ENCODE measurements around the gene UBE2E2. TPM values are rescaled to one million over a fixed set of nuclear protein-coding genes. Genes with fewer than 3 reads are reported as not detected.

Gene UBE2E2
- total and polyA plus RNA-seq, 2 of the 13 experiments (the other 11 are each of a cell fraction or from before 2014, with no cell fraction given), result 0.77 to 1.5 TPM

DNA sequence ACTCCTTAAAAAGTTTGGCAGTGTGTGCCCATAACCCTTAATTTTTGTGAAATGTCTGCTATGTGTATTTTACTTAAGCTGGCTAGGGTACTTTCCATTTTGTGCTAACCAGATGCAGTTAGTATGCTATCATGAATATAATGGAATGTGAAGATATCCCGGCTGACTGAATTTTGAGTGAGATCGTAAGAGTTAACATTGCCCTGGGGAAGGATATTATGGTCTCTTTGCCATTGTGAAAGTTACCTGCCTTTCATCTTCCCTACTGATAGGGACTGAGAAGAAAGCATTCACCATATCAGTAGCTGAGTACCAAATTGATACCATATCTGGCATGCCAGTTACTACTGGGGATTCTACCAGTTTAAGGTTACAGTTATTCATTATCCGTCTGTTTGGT lies 243.2 kb downstream of the UBE2E2 start:
- Histone ChIP-seq H3K27ac (ENCODE audit: extremely low read length, insufficient read depth, low read length) (no peak overlapping the region), H3K79me2 (ENCODE audit: insufficient read depth, low read length) (no peaks in the 10 kb centered on the region), H3K9ac (ENCODE audit: insufficient read depth, low read depth, low read length) (no peak overlapping the region), H3K4me1 (ENCODE audit: insufficient read depth, low read length) (no peaks in the 10 kb centered on the region), H3K27me3 (ENCODE audit: control insufficient read depth in 1 of 2, insufficient read depth in 2 of 2, low read length in 2 of 2) (no peaks in the 10 kb centered on the region; a peak in 1 of 5 replicates), H3K9me3 (ENCODE audit: low read length) (no peaks in the 10 kb centered on the region), H2AFZ (ENCODE audit: low read length) (no peak overlapping the region), H4K20me1 (ENCODE audit: insufficient read depth, low read length) (no peaks in the 10 kb centered on the region), H3K4me2 (ENCODE audit: low read depth, low read length) (no peak overlapping the region), H3K4me3 (replicated peaks in 1 of 3; ENCODE audit: insufficient read depth in 1 of 3, low read depth in 2 of 3, low read length in 3 of 3) (no peak overlapping the region), H3K36me3 (replicated peaks in 1 of 2; ENCODE audit: control insufficient read depth in 1 of 2, insufficient read depth in 2 of 2, low read length in 2 of 2) (no peaks in the 10 kb centered on the region)
- DNase-seq (ENCODE audit: low spot score) (no peak), FAIRE-seq (no peak), ATAC-seq (no peak)
- in situ Hi-C loops (cut with HindIII; ENCODE audit: extremely low pct_ligation_motif_present, low pct_unique_long_range_greater_than_20kb), result no loop called here
- no TSS peak for BruUV-seq (replicated peaks)
- ChIA-PET CTCF (ENCODE audit: low intra/inter-chr PET ratio, low total read pairs) (no interaction called here), POLR2A (no interaction called here)
- TF ChIP-seq JARID2 (CRISPR knock-in tag; IDR thresholded peaks at IDR 0.05; ENCODE audit: insufficient replicate concordance), result no peak
- TF ChIP-seq NONO (IDR thresholded peaks at IDR 0.05), result no peak
- no peak for TF ChIP-seq NONO (CRISPR knock-in tag; conservative IDR thresholded peaks at IDR 0.05)
- TF ChIP-seq JUNB (CRISPR knock-in tag; IDR thresholded peaks at IDR 0.05; ENCODE audit: borderline replicate concordance), result no peak
- TF ChIP-seq GTF2F1 (IDR thresholded peaks at IDR 0.05; ENCODE audit: low read length), result no peak
- no peak for TF ChIP-seq ZBTB10 (CRISPR knock-in tag; IDR thresholded peaks at IDR 0.05; ENCODE audit: borderline replicate concordance)
- TF ChIP-seq, protein P1, sequence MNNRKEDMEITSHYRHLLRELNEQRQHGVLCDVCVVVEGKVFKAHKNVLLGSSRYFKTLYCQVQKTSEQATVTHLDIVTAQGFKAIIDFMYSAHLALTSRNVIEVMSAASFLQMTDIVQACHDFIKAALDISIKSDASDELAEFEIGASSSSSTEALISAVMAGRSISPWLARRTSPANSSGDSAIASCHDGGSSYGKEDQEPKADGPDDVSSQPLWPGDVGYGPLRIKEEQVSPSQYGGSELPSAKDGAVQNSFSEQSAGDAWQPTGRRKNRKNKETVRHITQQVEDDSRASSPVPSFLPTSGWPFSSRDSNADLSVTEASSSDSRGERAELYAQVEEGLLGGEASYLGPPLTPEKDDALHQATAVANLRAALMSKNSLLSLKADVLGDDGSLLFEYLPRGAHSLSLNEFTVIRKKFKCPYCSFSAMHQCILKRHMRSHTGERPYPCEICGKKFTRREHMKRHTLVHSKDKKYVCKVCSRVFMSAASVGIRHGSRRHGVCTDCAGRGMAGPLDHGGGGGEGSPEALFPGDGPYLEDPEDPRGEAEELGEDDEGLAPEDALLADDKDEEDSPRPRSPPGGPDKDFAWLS (CRISPR knock-in tag; IDR thresholded peaks at IDR 0.05; ENCODE audit: borderline replicate concordance), result no peak
- no peak for TF ChIP-seq ZNF652 (CRISPR knock-in tag; IDR thresholded peaks at IDR 0.05; ENCODE audit: borderline replicate concordance, low read depth)
- no peak for TF ChIP-seq ZC3H4 (CRISPR knock-in tag; IDR thresholded peaks at IDR 0.05; ENCODE audit: borderline replicate concordance)
- TF ChIP-seq ZNF20 (CRISPR knock-in tag; IDR thresholded peaks at IDR 0.05), result no peak
- TF ChIP-seq MEF2D (CRISPR knock-in tag; IDR thresholded peaks at IDR 0.05), result no peak
- no peak for TF ChIP-seq ZNF770 (CRISPR knock-in tag; IDR thresholded peaks at IDR 0.05)
- intact Hi-C loops (cut with micrococcal nuclease; ENCODE audit: unreplicated experiment), result no loop called here
- WGBS (ENCODE audit: low lambda C conversion rate), result 34% methylated on average over 3 of the region's 3 CpGs

Measured in HepG2 (cell line).